MCF 10A (cell line): Measurements from ENCODE around the gene PLCB1. TPM values are rescaled to one million over a fixed set of nuclear protein-coding genes. Genes with fewer than 3 reads are reported as not detected.

Experiments used
- BruUV-seq: library from RNA; stranded (reverse); fragments of 400-500 nt; replicated peaks from 2 replicates; lab custom pipeline; 2021; lab: Mats Ljungman, UMichigan
- CTCF ChIA-PET: fragments of 300-600 bp; sonication (Branson Sonifier 250); formaldehyde crosslinking; extraction: SDS; loops from one replicate; lab custom pipeline; 2021; ENCODE audit warnings: antibody characterized with exemption, inconsistent platforms; lab: Yijun Ruan, JAX
- POLR2A ChIA-PET: fragments of 300-600, 350-650 bp; sonication (Branson Sonifier 250); formaldehyde crosslinking; extraction: SDS; loops from one replicate; lab custom pipeline; 2020; ENCODE audit warnings: antibody characterized with exemption, inconsistent platforms; lab: Yijun Ruan, JAX
- DNase-seq: peaks from one replicate; pipeline ENCODE4 v3.0.0-alpha.2; 2018; ENCODE audit not compliant: unreplicated experiment
- H3K27ac Mint-ChIP-seq: one replicate; pipeline ENCODE4 v1.8.0; 2022; ENCODE audit warnings: mild to moderate bottlenecking, low read depth, mixed read lengths; ENCODE audit not compliant: unreplicated experiment
- H3K27me3 Mint-ChIP-seq: one replicate; pipeline ENCODE4 v1.8.0; 2022; ENCODE audit warnings: mixed read lengths; ENCODE audit not compliant: insufficient read depth, unreplicated experiment
- H3K36me3 Mint-ChIP-seq: one replicate; pipeline ENCODE4 v1.8.0; 2022; ENCODE audit warnings: mild to moderate bottlenecking, moderate library complexity, mixed read lengths; ENCODE audit not compliant: insufficient read depth, unreplicated experiment
- H3K4me1 Mint-ChIP-seq: one replicate; pipeline ENCODE4 v1.8.0; 2022; ENCODE audit warnings: mixed read lengths; ENCODE audit not compliant: insufficient read depth, unreplicated experiment
- H3K4me3 Mint-ChIP-seq: one replicate; pipeline ENCODE4 v1.8.0; 2022; ENCODE audit warnings: mild to moderate bottlenecking, moderate library complexity, mixed read lengths; ENCODE audit not compliant: unreplicated experiment
- H3K9me3 Mint-ChIP-seq: one replicate; pipeline ENCODE4 v1.8.0; 2022; ENCODE audit warnings: mixed read lengths; ENCODE audit not compliant: unreplicated experiment
- intact Hi-C: fragments of 100-400 bp; cut with micrococcal nuclease; formaldehyde crosslinking; loops from 2 replicates; pipeline ENCODE4 v1.14.1; 2022
- total RNA-seq: library from RNA; stranded (reverse); gene quantifications from 2 replicates; pipeline ENCODE4 v1.2.3, GENCODE V29; 2022
- TF ChIP-seq, protein P1 (sequence below): fragments of 200-600 bp; IDR thresholded peaks from one replicate; pipeline ENCODE4 v1.8.0; 2022; ENCODE audit warnings: antibody characterized with exemption, mild to moderate bottlenecking; ENCODE audit not compliant: unreplicated experiment

The PLCB1 gene
- total RNA-seq, 1 experiment from 2014 or later, result 5.9 TPM

DNA sequence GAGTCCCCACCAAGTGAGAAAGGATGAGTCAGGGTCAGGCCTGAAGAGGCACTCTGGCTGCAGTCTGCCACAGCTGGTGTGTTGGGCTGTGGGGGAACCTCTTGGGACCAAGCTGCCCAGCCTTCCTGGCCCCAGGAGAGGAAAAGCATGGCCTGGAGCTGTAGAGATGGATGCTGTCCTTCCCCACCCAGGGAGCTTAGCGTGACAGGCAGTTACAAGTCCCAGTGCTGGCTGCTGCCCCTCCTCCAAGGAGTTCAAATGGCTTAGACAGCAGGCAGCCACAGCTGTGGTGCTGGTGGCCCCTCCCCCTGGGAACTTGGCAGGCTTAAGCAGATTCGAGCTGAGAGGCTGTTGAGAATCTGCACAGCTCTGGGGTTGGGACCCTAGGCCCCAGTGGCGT is 253.2 kb downstream of the PLCB1 start:
- Mint-ChIP-seq H3K4me1 (peaks cover 5% of the 10 kb centered on the region), H3K4me3 (no peak overlapping the region), H3K9me3 (no peaks in the 10 kb centered on the region), H3K27ac (no peak overlapping the region), H3K27me3 (no peaks in the 10 kb centered on the region), H3K36me3 (no peaks in the 10 kb centered on the region)
- BruUV-seq, result no TSS peak
- ChIA-PET CTCF (interaction anchor here (1.1 to 7.8 kb wide), 2 partner anchors 254 to 335 kb away, joined by 4 to 133 read pairs; no protein-coding TSS in a partner anchor), POLR2A (no interaction called here)
- DNase-seq, result peak; percentile 5
- TF ChIP-seq, protein P1, sequence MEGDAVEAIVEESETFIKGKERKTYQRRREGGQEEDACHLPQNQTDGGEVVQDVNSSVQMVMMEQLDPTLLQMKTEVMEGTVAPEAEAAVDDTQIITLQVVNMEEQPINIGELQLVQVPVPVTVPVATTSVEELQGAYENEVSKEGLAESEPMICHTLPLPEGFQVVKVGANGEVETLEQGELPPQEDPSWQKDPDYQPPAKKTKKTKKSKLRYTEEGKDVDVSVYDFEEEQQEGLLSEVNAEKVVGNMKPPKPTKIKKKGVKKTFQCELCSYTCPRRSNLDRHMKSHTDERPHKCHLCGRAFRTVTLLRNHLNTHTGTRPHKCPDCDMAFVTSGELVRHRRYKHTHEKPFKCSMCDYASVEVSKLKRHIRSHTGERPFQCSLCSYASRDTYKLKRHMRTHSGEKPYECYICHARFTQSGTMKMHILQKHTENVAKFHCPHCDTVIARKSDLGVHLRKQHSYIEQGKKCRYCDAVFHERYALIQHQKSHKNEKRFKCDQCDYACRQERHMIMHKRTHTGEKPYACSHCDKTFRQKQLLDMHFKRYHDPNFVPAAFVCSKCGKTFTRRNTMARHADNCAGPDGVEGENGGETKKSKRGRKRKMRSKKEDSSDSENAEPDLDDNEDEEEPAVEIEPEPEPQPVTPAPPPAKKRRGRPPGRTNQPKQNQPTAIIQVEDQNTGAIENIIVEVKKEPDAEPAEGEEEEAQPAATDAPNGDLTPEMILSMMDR, result no peak
- intact Hi-C loops, result no loop called here

DNA sequence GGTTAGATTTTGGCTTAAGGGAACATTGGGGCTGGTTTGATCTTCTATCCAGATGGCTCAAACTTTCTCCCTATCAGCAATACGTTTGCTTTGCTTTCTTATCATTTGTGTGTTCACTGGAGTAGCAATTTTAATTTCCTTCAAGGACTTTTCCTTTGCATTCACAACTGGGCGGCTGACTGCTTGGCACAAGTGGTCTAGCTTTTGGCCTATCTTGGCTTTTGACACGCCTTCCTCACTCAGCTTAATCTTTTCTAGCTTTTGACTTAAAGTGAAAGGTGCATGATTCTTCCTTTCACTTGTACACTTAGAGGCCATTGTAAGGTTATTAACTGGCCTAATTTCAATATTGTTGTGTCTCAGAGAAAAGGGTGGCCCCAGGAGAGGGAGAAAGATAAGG is 254.9 kb downstream of the PLCB1 start:
- no peaks in the 10 kb centered on the region for H3K27me3 Mint-ChIP-seq
- no peak overlapping the region for H3K4me3 Mint-ChIP-seq
- POLR2A ChIA-PET, result no interaction called here
- peaks cover 5% of the 10 kb centered on the region for H3K4me1 Mint-ChIP-seq
- no peak overlapping the region for H3K27ac Mint-ChIP-seq
- DNase-seq, result no peak
- CTCF ChIA-PET, result interaction anchor here (0.6 to 7.8 kb wide), 14 partner anchors 12 to 450 kb away, joined by 3 to 133 read pairs (median 4); no protein-coding TSS in a partner anchor
- H3K36me3 Mint-ChIP-seq, result no peaks in the 10 kb centered on the region
- BruUV-seq, result no TSS peak
- TF ChIP-seq, protein P1, result no peak
- intact Hi-C loops, result no loop called here
- no peaks in the 10 kb centered on the region for H3K9me3 Mint-ChIP-seq

DNA sequence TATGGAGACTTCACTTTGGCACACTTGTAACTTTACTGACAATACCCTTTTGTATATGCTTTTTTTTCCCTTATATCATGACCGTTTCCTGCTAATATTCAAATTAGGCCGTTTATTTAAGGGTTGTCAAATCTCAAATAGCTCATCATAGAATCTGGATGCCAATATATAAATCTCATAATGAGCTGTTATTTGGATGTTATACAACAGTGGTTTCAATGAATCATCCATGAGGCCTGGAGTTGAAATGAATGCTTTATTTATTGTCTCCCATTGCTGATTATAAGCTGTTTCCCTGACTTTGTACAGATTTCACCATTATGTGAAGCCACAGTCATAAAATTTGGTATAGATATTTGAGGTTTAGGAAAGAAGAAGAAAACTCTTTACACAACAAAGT is 256.1 kb downstream of the PLCB1 start:
- Mint-ChIP-seq H3K27me3 (no peaks in the 10 kb centered on the region), H3K4me3 (no peak overlapping the region), H3K9me3 (no peaks in the 10 kb centered on the region), H3K4me1 (peaks cover 5% of the 10 kb centered on the region), H3K36me3 (no peaks in the 10 kb centered on the region), H3K27ac (no peak overlapping the region)
- ChIA-PET CTCF (interaction anchor here (0.6 to 7.8 kb wide), 40 partner anchors 8 to 1681 kb away, joined by 3 to 133 read pairs (median 4); partner anchors contain the start of gene PLCB1), POLR2A (interaction anchor here (0.8 to 1.8 kb wide), 2 partner anchors 27 to 249 kb away, joined by 3 to 4 read pairs; no protein-coding TSS in a partner anchor)
- DNase-seq, result peak; percentile 5
- BruUV-seq, result no TSS peak
- intact Hi-C loops, result loop anchor here (2.0 kb wide), 1 partner anchor 451 kb away; no protein-coding TSS in a partner anchor
- TF ChIP-seq, protein P1, result no peak

DNA sequence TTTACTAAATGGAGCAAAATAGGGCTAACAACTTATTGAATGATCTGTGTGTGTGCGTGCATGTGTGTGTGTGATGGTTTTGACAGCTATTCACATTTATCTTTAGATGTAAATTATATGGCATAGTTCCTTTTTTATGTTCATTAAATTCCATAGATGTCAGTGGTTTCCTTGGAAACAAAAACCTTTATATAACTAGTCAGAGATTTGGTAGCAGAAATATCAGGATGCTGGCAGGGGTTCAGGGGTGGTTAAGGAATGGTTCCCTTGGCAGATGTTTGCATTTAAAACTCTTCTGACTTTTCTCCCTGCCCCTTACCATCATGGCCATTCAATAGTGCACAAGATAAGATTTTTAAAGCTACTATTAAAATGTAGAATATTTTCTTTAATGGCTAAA is 256.6 kb downstream of the PLCB1 start:
- no peaks in the 10 kb centered on the region for H3K9me3 Mint-ChIP-seq
- DNase-seq, result no peak
- ChIA-PET CTCF (interaction anchor here (0.6 to 7.8 kb wide), 44 partner anchors 8 to 1664 kb away, joined by 3 to 133 read pairs (median 4); partner anchors contain the start of gene PLCB1), POLR2A (interaction anchor here (0.7 to 1.8 kb wide), 3 partner anchors 28 to 257 kb away, joined by 3 to 4 read pairs (median 3); partner anchors contain the start of gene PLCB1)
- no peaks in the 10 kb centered on the region for H3K27me3 Mint-ChIP-seq
- TF ChIP-seq, protein P1, result no peak
- no peak overlapping the region for H3K27ac Mint-ChIP-seq
- no TSS peak for BruUV-seq
- H3K4me3 Mint-ChIP-seq, result no peak overlapping the region
- no peaks in the 10 kb centered on the region for H3K36me3 Mint-ChIP-seq
- H3K4me1 Mint-ChIP-seq, result peaks cover 5% of the 10 kb centered on the region
- intact Hi-C loops, result loop anchor here (1.0 to 2.0 kb wide), 4 partner anchors 256 to 452 kb away; partner anchors contain the start of gene PLCB1
